Posterior vena cava (tissue), 2 donors: ENCODE measurements around the gene WDR62. TPM values are rescaled to one million over a fixed set of nuclear protein-coding genes. Genes with fewer than 3 reads are reported as not detected.

ENCODE experiments used
- DNase-seq: peaks from one replicate; pipeline ENCODE4 v3.0.0-alpha.2; 2020; ENCODE audit warnings: low spot score
- intact Hi-C, 2 donors: fragments of 100-400 bp; cut with DNase I; formaldehyde crosslinking; loops; one replicate each; pipeline versions ENCODE4 v1.14.1 to v1.14.2; 2022 to 2023
- total RNA-seq, 2 donors: library from RNA; stranded (reverse); fragmentation: NEBNext Ultra II Directional; extraction: Animal tissue kit (Norgen Biotek cat#: 25700); gene quantifications; one replicate each; pipeline ENCODE4 v1.2.1, GENCODE V29; 2021
- donor health status: DM: yes; HTN: yes; CAD: no.
- donor health status: DM: yes; HTN: yes; CAD: no.

Gene WDR62
- total RNA-seq, 2 donors from 2014 or later = 0.37 to 0.71 TPM

GRCh38 chr19:36151144-36152018 lies 96.7 kb downstream of the WDR62 start:
- intact Hi-C loops = no loop called here
- peak; percentile 86 for DNase-seq

GRCh38 chr19:36152019-36152351 lies 97.3 kb downstream of the WDR62 start:
- intact Hi-C loops = no loop called here
- DNase-seq = no peak

- intact Hi-C loops = no loop called here
- peak; percentile 91 for DNase-seq
Measured at GRCh38 chr19:36152352-36153091, 97.8 kb downstream of the WDR62 start, which contains the start of gene COX7A1. TSS of gene COX7A1 (minus strand) at chr19:36152447. CDS start at chr19:36152407, 40 bp downstream.

GRCh38 chr19:36153126-36153525 lies 98.4 kb downstream of the WDR62 start:
- intact Hi-C loops = no loop called here
- DNase-seq = no peak

Other genes starting within 250 kb of the WDR62 start
- gene PRODH2, start 242.1 kb upstream of the WDR62 start, total RNA-seq = not detected
- gene NPHS1, start 202.4 kb upstream of the WDR62 start, total RNA-seq = not detected
- not detected for gene KIRREL2, start 198.0 kb upstream of the WDR62 start, total RNA-seq
- 1 to 10 TPM; 3.9 to 7.3 TPM for gene APLP1, start 186.3 kb upstream of the WDR62 start, total RNA-seq
- gene NFKBID, start 154.4 kb upstream of the WDR62 start, total RNA-seq = 10 to 100 TPM in 1 of 2 donors, 1 to 10 TPM in 1; 7.9 to 10.3 TPM
- gene HCST, start 152.4 kb upstream of the WDR62 start, total RNA-seq = 10 to 100 TPM; 12.4 to 13.4 TPM
- 10 to 100 TPM; 58.8 to 96.5 TPM for gene TYROBP, start 146.6 kb upstream of the WDR62 start, total RNA-seq
- gene LRFN3, start 118.5 kb upstream of the WDR62 start, total RNA-seq = 10 to 100 TPM; 13.3 to 14.2 TPM
- gene SDHAF1, start 59.7 kb upstream of the WDR62 start, total RNA-seq = 10 to 100 TPM; 11.2 to 13.3 TPM
- gene SYNE4, start 46.1 kb upstream of the WDR62 start, total RNA-seq = under 1 TPM; 0.24 to 0.93 TPM
- gene ALKBH6, start 40.7 kb upstream of the WDR62 start, total RNA-seq = 10 to 100 TPM; 10.8 to 14.4 TPM
- gene CLIP3, start 22.0 kb upstream of the WDR62 start, total RNA-seq = 10 to 100 TPM; 30.4 to 32.0 TPM
- 1 to 10 TPM; 2.9 to 3.7 TPM for gene THAP8, start 612 bp upstream of the WDR62 start, total RNA-seq
- gene OVOL3, start 56.2 kb downstream of the WDR62 start, total RNA-seq = not detected
- 10 to 100 TPM; 43.9 to 47.6 TPM for gene POLR2I, start 60.0 kb downstream of the WDR62 start, total RNA-seq
- 100 to 1,000 TPM; 133 to 141 TPM for gene TBCB, start 60.6 kb downstream of the WDR62 start, total RNA-seq
- 100 to 1,000 TPM; 586 to 597 TPM for gene CAPNS1, start 85.2 kb downstream of the WDR62 start, total RNA-seq
- 100 to 1,000 TPM; 232 to 242 TPM for gene COX7A1, start 97.5 kb downstream of the WDR62 start, total RNA-seq
- 1 to 10 TPM; 5.2 to 5.3 TPM for gene ZNF565, start 159.8 kb downstream of the WDR62 start, total RNA-seq
- gene ZNF146, start 160.2 kb downstream of the WDR62 start, total RNA-seq = 10 to 100 TPM; 40.2 to 41.7 TPM